ENCODE results near the gene RNF182.
"Not testable (repeated sequence)": the region's sequence is repeated elsewhere in the genome, so short reads cannot be mapped to it uniquely, and the experiment has no call there.

The RNF182 gene

DNA sequence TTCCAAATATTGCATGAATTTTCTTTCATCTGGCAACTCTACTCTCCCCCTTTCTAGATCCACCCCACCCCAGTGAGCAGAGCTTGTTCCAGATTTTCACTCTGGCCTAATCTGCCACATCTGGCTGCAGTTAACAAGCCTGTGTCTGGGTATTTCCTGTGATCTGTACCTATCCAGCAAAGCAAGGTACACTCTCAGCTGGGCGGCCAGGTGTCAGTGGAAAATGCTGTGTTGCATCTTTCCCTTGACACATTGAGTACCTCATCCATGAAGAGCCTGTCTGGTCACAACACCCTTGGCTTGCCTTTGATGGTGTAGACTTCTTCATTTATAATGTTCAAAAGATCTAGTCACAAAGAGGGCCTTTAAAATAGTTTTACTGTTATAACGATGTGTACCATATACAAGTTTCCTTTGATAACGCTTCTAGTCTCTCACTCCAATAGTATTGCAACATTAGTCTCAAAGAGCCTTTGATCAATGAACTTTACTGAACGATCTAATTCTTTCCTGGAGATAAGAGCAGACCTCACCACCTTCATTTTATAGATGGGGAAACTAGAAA lies 6.0 kb upstream of the RNF182 start:
- DNase-seq: no peak

DNA sequence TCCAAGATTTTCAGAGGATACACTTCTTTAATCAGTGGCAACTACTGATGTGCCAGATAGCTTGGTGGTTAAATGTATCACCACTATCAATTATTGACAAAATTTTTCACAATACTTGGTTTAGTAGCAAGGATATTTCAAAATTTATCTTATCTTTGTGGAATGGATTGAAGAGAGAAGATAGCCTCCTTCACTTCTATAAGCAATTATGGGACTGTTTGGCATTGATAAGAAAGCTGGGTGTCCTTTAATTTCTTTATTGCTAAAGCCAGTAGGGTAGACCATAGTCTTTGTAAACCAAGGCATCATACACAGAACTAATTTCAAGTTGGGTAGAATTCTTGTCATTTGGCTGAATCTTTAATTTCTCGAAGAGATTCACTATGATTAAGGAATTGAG lies 4.9 kb upstream of the RNF182 start:
- DNase-seq: no peak

DNA sequence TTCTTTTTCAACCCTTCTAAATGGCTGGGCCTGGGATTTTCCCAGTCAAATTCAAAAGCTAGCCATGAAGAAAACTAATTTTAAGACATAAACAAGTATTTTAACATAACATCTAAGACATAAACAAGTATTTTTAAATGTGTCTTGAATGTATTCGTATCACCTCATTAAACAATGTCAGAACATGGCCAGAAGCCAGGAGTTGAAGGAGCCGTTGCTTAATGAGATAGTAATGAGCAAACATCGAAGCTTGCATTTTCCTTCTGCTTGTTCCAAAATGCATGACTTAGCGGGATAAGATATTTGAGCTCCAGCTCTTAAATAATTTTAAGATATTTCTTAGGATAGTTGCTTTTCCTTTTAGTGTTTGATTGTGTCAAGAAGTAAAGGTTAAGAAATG lies 4.2 kb upstream of the RNF182 start:
- no peak for DNase-seq

DNA sequence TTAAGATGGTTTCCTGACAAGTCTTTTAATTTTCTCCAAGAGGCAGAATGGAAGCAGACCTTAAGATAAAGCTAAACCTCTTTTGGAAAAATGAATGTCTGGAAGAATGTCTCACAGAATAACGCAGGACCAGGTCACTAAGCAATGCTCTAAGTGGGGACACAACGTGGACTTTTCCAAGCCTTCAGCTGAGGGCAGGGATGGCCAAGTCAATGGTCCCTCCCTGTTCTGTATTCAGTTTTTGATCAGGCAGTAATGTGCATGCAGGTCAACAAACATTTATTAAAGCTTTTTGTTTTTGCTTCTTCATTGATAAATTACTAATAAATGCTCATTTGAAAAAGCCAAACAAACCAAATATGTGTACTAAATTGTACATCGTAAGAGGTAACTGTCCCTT lies 2.0 kb upstream of the RNF182 start:
- no peak for DNase-seq

DNA sequence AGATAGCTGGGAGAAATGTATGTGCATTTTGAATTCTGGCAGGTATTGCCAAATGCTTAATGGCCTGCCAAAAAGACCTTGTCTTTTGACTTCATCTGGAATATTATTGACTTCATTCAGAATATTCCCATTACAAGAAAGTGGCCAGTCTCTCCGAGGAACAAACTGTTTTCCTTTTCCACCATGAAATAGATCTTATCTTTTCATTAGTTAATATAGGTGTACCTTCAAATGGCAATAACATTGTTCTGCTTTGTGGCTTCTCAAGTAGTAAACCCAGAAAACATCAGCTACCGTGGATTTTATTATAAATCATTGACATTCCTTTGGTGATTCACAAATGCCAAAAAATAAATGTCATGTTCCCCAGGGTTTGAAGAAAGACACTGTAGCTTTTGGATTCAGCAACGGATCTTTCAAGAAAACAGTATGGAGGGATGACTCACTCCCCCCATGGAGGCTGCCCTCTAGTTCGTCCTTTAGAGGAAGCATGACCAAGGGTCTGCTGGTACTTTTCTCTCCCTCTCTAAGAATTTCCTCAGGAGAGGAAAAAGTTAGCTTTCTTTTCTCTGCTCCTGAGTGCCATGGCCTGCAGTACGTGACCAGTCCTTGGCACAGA lies 1.1 kb upstream of the RNF182 start:
- DNase-seq: no peak

DNA sequence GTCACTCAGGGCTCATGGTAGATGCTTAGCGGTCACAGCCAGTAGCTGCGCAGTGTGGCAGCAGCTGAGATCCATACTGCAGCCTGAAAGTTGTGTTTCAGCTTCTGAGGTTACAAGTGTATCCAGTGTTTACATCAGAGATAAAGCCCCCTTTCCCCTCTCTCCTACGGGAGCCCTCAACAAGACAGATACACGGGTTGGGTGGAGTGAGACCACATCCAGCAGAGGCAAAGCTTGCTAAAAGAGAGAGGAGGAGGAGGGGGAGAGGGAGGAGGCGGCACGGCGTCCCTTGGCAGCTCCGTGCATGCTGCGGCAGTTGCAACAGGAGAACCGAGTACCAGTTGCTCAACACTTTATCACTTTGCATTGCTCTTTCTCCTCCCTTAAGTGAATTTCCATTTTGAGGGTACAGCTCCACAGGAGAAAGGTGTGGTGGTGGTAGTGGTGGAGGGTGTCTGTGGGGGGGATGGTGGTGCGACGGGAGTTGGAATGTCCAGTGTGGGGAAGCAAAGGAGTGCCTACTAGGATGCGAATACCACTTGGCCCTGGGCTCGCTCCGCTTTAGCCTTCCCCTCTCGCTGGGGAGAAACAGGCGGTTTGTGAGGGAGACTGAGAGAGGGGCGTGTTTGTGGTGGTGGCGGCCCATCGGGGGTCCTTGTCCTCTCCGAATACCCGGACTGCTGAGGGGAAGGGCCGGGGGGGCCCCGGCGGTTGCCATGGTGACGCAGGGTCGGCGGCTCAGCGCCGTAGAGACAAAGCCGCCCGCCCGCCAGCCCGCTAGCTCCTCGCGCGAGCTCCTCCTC lies 405 bp upstream of the RNF182 start:
- peak in 1 of 2 donors; percentile 2 for DNase-seq

DNA sequence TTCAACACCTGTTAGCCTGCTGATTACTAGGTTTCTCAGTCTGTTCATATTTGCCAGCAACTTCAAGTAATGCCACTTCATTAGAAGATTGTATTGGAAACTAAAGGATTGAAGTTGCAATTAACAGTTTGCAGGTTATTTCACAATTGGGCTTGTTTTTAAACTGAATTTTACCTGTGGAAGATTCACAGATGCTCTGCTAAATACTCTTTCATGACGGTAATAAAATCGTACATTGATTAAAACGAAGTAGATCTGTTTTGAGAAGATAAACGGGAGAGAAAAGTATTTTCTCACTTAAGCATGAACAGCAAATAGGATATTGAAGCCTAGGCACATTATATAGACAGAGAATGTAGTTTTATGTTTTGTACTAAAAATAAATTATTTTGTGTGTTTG lies 1.6 kb downstream of the RNF182 start:
- no peak for DNase-seq

DNA sequence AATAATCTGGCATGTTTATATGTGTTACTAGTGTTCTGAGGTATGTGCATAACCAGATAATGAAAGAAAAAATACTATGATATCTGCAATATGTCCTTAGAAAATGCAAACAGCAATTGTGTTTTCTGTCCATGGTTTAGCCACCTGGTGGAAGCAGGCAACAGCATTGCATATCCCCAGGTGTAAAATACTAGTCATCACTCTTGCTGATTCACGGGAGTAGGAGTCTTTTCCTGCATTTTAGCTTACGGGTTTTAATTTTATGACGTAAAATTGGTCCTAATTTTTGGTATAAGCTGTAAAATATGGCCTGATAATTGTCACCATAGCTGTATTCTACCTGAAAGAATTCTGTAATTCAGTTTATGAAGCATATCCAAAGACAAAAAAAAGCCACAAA lies 2.5 kb downstream of the RNF182 start:
- no peak for DNase-seq

DNA sequence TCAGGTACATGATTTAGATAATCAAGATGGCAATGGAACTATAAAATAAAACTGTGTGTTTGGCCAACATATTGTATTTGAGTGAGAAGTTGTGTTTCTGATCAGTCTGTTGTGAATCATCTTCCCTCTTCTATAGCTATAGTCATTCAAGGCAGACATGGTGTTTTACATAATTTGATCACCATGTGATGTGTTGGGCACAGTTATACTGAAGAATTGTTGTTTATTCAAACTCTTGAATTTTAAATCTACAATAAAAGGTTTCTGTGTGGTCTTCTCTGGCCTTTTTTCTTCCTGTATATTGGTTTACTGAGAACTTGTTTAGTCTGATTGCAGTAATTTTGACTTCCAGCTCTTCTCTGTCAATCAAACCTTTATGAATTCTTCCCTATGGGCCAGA lies 4.4 kb downstream of the RNF182 start:
- DNase-seq: no peak

DNA sequence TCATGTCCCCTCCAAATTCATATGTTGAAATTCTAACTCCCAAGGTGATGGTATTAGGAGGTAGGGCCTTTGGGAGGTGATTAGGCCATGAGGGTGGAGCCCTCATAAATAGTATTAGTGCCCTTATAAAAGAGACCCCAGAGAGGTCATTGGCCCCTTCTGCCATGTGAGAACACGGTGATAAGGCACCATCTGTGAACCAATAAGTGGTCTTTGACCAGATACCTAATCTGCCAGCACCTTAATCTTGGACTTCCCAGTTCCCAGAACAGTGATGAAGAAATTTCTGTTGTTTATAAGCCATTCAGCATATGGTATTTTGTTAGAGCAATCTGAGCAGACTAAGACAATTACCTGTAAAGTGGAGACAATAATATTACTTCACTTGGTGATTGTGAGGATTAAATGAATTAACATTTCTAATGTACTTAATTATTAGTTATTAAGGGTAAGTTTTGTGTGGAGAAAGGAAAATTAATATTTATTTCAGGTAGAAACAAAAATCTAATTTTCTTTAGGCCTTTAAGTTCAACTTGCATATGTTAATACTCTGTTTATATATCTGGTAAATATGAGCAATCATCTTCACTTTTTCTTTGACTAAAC lies 7.1 kb downstream of the RNF182 start:
- DNase-seq: no peak

DNA sequence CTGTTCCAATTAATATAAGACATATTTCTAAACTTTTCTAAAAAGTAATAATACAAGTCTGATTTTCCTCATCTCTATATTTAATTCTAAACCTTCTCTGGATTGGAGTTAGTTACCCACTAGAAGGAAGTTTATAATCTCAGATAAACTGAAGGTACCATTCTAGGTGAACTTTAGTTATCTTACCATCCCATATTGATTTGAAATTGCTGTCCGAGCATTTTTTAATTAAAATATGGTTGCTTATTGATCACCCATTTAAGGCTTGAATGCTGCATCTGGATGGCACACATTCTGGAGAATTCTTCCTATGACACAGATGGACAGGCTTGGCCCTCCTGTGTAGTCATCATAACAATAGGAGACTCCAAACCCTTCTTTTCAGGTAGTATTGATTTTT lies 8.0 kb downstream of the RNF182 start:
- DNase-seq: no peak

DNA sequence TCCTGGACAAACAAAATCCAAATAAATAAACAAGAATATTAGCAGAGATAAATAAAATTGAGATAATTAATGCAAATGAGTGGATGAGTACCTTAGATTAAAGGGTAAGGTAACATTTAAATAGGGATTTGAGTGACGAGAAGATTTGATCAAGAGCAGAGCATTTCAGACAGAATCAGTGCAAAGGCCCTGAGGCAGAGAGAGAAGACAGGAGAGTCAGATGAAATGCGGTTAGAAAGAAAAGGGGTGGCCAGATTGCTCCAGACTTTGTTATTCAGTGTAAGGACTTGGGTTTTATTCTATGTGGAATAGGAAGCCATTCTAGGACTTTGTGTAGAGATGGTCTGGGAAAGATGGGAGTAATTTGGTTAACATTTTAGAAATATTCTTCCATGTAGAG lies 10.0 kb downstream of the RNF182 start:
- no peak for DNase-seq

DNA sequence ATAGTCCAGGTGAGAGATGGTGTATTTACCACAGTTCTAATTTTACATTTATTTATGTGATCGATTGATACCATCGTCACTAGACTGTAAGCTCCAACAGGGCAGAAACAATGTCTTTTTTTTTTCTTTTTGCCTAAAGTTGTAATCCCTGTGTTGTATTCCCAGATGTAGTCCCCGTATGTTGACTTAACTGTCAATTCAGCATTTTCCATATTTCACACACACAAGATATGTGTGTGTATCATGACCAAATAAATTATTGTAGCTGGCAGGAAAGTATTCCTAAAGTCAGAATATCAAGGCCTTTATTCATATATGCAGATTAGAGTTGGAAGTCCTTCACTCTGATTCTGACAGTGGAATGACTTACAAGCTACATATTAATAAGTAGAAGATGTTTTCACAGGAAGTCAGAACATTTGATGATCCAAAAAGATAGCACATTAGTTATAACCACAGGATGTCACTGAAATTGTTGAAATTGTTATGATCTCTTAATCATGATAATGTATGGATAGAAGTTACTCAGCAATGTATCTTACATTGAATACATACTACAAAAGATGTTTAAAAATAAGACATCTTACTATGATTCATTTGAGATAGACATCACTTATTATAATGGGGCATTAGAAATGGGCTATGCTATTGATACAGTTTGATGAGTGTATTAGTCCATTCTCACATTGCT lies 10.6 kb downstream of the RNF182 start:
- DNase-seq: no peak

DNA sequence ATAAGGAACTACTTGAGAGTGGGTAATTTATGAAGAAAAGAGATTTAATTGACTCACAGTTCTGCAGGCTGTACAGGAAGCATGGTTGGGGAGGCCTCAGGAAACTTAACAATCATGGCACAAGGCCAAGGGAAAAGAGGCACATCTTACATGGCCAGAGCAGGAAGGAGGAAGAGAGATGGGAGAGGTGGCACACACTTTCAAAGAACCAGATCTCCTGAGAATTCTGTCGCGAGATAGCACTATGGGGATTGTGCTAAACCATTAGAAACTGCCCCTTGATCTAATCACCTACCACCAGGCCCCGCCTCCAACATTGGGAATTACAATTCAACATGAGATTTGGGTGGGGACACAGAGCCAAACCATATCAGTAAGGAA lies 11.1 kb downstream of the RNF182 start:
- DNase-seq: not testable (repeated sequence)

DNA sequence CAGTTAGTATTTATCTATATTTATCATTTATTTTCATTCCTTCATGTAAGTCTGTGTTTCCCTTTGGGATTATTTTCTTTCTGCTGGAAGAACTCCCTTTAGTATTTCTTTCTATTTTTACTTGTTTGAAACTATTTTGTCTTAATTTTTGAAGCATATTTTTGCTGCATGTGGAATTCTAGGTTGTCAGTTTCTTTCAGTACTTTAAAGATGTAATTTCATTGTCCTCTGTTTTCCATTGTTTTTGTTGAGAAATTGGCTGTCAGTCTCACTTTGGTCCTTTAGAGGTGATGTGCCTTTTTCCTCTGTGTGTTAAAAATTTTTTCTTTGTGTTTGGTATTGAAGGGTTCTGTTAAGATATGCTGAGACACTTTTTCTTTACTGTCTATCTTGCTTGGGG lies 17.1 kb downstream of the RNF182 start:
- DNase-seq: no peak

DNA sequence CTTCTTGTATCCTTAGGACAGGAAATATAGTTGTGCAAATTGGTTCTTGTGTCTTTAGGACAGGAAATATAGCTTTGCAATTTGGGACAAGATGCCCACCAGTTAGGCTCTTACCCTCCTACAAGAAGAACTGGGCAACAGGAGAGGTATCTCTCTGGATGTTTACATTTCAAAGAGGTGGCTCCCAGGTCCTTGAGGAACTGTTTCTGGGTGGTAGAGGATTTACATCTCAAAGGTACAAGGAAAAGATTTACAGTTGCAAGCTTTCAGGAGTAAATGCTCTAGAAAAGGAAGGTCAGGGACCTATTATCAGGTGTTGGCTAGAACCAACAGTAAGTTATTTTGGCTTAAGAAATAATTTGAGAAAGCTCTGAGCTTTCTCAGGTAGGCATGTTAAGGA lies 19.2 kb downstream of the RNF182 start:
- no peak for DNase-seq

DNA sequence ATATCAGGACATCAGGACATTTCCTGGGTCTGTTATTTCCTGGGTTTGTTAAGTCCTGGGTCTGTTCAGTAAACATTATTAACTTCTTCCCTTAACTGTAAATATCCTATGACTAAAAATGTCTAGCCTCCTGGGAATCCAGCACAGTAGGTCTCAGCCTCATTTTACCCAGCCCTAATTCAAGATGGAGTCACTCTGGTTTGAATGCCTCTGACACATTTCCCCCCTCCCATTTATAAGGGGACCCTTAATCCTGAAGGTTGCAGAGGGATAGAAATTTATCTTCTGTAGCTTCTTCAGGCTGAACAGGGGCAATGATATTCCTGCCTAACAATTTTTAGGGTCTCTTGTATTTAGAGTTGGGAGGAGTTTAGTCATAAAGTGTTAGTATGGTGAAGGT lies 21.8 kb downstream of the RNF182 start:
- DNase-seq: no peak

DNA sequence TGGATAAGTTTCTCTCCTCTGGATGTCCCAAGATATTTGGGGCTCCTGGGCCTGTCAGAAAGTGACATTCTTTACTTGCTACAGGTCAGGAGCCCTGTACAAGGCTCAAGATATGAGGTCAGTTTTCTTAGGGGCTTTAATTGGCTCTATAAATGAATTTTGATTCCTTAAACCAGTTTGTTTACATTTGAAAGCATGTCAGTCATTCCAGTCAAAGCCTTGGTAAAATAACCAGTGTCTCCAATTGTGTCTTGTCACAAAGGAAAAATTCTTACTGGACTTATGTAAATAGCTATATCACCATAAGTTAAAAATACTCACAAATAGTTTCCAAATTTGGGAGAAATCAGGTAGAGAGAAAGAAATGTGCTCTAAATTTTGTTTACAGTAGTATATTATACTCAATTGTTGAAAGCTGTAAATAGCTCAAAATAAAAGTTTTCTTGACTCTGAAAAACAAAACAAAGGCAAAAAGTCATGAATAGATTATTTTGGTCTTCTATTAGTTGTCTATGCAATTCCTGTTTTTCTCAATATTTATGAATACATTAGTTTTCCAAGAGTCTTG lies 22.9 kb downstream of the RNF182 start:
- DNase-seq: no peak

DNA sequence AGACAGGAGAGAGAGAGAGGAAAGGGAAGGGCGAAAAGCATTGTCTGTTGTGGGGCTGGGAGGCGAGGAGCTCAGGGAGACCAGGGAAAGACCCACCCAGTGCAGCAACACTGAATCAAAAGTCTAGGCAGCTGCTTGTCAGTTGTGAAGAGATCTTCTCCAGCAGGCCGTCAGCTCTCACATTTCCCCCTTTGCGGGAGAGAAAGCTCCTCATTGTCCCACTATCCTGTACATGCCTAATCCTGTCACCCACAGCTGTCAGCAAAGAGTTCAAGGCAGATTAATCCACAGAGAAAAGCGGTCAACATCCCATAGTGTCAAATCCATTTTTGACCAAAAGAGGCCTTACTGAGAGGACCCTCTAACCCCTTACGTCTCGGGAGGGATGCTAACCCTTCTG lies 27.3 kb downstream of the RNF182 start:
- DNase-seq: no peak

DNA sequence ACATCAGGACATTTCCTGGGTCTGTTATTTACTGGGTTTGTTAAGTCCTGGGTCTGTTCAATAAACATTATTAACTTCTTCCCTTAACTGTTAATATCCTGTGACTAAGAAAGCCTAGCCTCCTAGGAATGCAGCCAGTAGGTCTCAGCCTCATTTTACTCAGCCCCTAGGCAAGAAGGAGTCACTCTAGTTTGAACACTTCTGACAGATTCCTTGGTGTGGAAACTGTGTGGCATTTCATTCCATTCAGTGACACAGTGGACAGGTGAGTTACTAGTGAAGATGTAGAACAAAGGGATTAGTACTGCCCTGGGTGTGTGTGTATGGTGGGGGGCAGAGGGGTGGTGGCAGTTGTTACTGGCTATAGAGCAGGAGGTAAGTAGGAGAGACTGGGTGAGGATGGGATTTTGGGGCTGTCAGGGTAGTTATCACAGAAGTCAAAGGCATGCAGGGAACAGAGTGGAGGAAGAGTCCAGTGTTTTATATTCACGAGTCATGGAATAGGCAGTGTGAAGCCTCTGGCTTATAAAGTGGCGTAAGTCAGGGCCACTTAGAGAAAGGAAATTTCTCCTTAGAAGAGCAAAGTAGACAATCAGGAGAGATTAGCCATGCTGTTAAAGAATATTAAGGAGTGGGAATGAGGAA lies 28.4 kb downstream of the RNF182 start:
- DNase-seq: no peak

DNA sequence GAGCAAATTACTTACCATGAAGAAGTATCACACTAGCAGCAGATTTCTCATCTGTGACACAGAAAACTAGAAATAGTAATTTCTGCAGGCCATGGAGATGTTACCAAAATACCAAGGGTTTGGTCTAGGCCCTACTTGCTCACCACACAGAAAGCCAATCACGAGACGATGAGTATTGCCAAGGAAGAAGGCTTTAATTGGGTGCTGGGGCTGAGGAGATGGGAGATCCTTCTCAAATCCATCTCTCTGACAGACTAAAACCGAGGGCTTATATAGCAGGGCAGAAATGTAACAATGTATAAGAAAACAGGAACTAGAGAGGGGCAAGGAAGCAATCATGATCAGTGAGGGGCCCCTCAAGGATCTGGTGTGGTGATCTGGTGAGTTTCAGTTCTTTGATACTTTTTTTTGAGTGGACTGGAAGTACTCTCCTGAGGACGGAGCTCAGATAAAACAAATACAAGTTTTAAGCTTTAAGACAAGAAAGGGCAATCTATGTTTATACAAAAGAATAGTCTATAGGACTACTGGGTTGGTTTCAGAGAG lies 40.9 kb downstream of the RNF182 start:
- no peak for DNase-seq

DNA sequence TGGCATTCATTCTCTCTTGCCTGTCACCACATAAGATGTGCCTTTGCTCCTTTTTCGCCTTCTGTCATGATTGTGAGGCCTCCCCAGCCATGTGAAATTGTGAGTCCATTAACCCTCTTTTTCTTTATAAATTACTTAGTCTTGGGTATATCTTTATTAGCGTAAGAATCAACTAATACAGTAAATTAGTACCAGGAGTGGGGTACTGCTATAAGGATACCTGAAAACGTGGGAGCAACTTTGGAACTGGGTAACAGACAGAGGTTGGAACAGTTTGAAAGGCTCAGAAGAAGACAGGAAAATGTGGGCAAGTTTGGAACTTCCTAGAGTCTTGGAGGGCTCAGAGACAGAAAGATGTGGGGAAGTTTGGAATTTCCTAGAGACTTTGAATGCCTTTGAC lies 46.6 kb downstream of the RNF182 start:
- no peak for DNase-seq

Data from activated CD4-positive, alpha-beta T cell treated with anti-CD3 and anti-CD28 coated beads for 4 hours (primary cell).